ENCODE measurements around the gene ELOVL1. TPM values are rescaled to one million over a fixed set of nuclear protein-coding genes. Genes with fewer than 3 reads are reported as not detected.
"Not testable (repeated sequence)": the region's sequence is repeated elsewhere in the genome, so short reads cannot be mapped to it uniquely, and the experiment has no call there.

Gene ELOVL1
- total RNA-seq, 1 experiment from 2014 or later: 21.6 TPM

GRCh38 chr1:43402089-43402865 lies 34.5 kb upstream of the ELOVL1 start:
- Mint-ChIP-seq H3K9me3 (no peaks in the 10 kb centered on the region), H3K4me1 (no peaks in the 10 kb centered on the region), H3K27ac (peak overlapping the region in 1 of 3 experiments; percentile 5; a peak in 1 of 7 replicates), H3K27me3 (ENCODE audit: low read depth) (no peaks in the 10 kb centered on the region), H3K36me3 (ENCODE audit: insufficient read depth in 1 of 3, low read depth in 3 of 3) (peaks cover 4 to 33% (median 28%) of the 10 kb centered on the region in 3 experiments; a peak in 6 of 7 replicates), H3K4me3 (no peak overlapping the region)
- no peak overlapping the region for H2BK120ac ChIP-seq (ENCODE audit: low read depth, low read length, poor library complexity, severe bottlenecking)
- no CpG with 5 or more reads among the region's 6 CpGs for WGBS (ENCODE audit: extremely low coverage, insufficient read length, low lambda C conversion rate)
- no peak overlapping the region for H3K4ac ChIP-seq (ENCODE audit: low read depth, low read length)
- peak overlapping the region; percentile 11 for H3K9ac ChIP-seq (ENCODE audit: extremely low read depth, insufficient read length, low read length)
- DNase-seq: no peak
- no peak for TF ChIP-seq CTCF (conservative IDR thresholded peaks at IDR 0.05)
- no peak overlapping the region for H3K23ac ChIP-seq (ENCODE audit: insufficient read length, low read depth, low read length)
- no peak overlapping the region for H3K14ac ChIP-seq (ENCODE audit: insufficient read depth, low read length)
- no peaks in the 10 kb centered on the region for H3K27me3 ChIP-seq (ENCODE audit: insufficient read depth, low read length)
- no peak overlapping the region for H2BK5ac ChIP-seq (ENCODE audit: insufficient read length, low read length)
- no peaks in the 10 kb centered on the region for H3K79me1 ChIP-seq (ENCODE audit: insufficient read depth, low read depth, low read length, poor library complexity, severe bottlenecking)
- H3K18ac ChIP-seq (ENCODE audit: insufficient read length, low read depth, low read length): no peak overlapping the region
- no peak overlapping the region for H3K56ac ChIP-seq (ENCODE audit: insufficient read length, low read depth, low read length)
- no peak overlapping the region for H2BK12ac ChIP-seq (ENCODE audit: insufficient read length, low read depth, low read length)
- no peaks in the 10 kb centered on the region; the same call in 1 of the 2 replicates for H3K79me2 ChIP-seq (ENCODE audit: insufficient read depth, low read length)
- no peak overlapping the region for H3K27ac ChIP-seq (ENCODE audit: insufficient read length, low read depth, low read length)
- no peak overlapping the region for H2AK5ac ChIP-seq (ENCODE audit: insufficient read length, low read length)
- H2AFZ ChIP-seq (ENCODE audit: low read length): no peak overlapping the region
- H3K23me2 ChIP-seq (ENCODE audit: insufficient read length, low read depth, low read length, poor library complexity, severe bottlenecking): no peaks in the 10 kb centered on the region
- no peak overlapping the region for H3K4me2 ChIP-seq (ENCODE audit: insufficient read depth, insufficient read length, low read length)
- no peak overlapping the region for H2BK15ac ChIP-seq (ENCODE audit: low read depth, low read length)
- no peak overlapping the region for H4K5ac ChIP-seq (ENCODE audit: insufficient read length, low read depth, low read length)
- no peak overlapping the region for H4K8ac ChIP-seq (replicated peaks; ENCODE audit: insufficient read length, low read depth, low read length)
- no peaks in the 10 kb centered on the region for H3K4me1 ChIP-seq (ENCODE audit: insufficient read depth, low read length)
- H4K91ac ChIP-seq (ENCODE audit: insufficient read length, low read depth, low read length): no peak overlapping the region
- H4K20me1 ChIP-seq (ENCODE audit: control insufficient read depth, insufficient read depth, insufficient read length): no peaks in the 10 kb centered on the region
- H2BK20ac ChIP-seq (ENCODE audit: low read depth, low read length, poor library complexity, severe bottlenecking): no peak overlapping the region
- H3T11ph ChIP-seq (ENCODE audit: low read length): no peak overlapping the region
- H3K9me3 ChIP-seq (ENCODE audit: control insufficient read depth, low read depth, low read length): no peaks in the 10 kb centered on the region

- H3K27ac ChIP-seq (ENCODE audit: insufficient read length, low read depth, low read length); H3K4me1 ChIP-seq (ENCODE audit: insufficient read depth, low read length); H2BK12ac ChIP-seq (ENCODE audit: insufficient read length, low read depth, low read length); H3K4me1 Mint-ChIP-seq; H3K14ac ChIP-seq (ENCODE audit: insufficient read depth, low read length); H3K9me3 Mint-ChIP-seq; H4K5ac ChIP-seq (ENCODE audit: insufficient read length, low read depth, low read length); H4K20me1 ChIP-seq (ENCODE audit: control insufficient read depth, insufficient read depth, insufficient read length); H3K27me3 ChIP-seq (ENCODE audit: insufficient read depth, low read length); H2BK120ac ChIP-seq (ENCODE audit: low read depth, low read length, poor library complexity, severe bottlenecking); H2BK20ac ChIP-seq (ENCODE audit: low read depth, low read length, poor library complexity, severe bottlenecking); H3K56ac ChIP-seq (ENCODE audit: insufficient read length, low read depth, low read length); H3K23me2 ChIP-seq (ENCODE audit: insufficient read length, low read depth, low read length, poor library complexity, severe bottlenecking); H2BK15ac ChIP-seq (ENCODE audit: low read depth, low read length); H3K27me3 Mint-ChIP-seq (ENCODE audit: low read depth); H2AFZ ChIP-seq (ENCODE audit: low read length); H2BK5ac ChIP-seq (ENCODE audit: insufficient read length, low read length); H3K9ac ChIP-seq (ENCODE audit: extremely low read depth, insufficient read length, low read length); H3K18ac ChIP-seq (ENCODE audit: insufficient read length, low read depth, low read length); H2AK5ac ChIP-seq (ENCODE audit: insufficient read length, low read length); H3K79me1 ChIP-seq (ENCODE audit: insufficient read depth, low read depth, low read length, poor library complexity, severe bottlenecking); H3K23ac ChIP-seq (ENCODE audit: insufficient read length, low read depth, low read length); H3K4me3 Mint-ChIP-seq; H3T11ph ChIP-seq (ENCODE audit: low read length); H4K8ac ChIP-seq (replicated peaks; ENCODE audit: insufficient read length, low read depth, low read length); H3K27ac Mint-ChIP-seq; H3K79me2 ChIP-seq (ENCODE audit: insufficient read depth, low read length); DNase-seq; H4K91ac ChIP-seq (ENCODE audit: insufficient read length, low read depth, low read length); H3K9me3 ChIP-seq (ENCODE audit: control insufficient read depth, low read depth, low read length); H3K4me2 ChIP-seq (ENCODE audit: insufficient read depth, insufficient read length, low read length); H3K4ac ChIP-seq (ENCODE audit: low read depth, low read length): not testable (repeated sequence)
- WGBS (ENCODE audit: extremely low coverage, insufficient read length, low lambda C conversion rate): no CpG with 5 or more reads among the region's 9 CpGs
- peaks cover 2 to 26% (median 16%) of the 10 kb centered on the region in 3 experiments; a peak in 6 of 7 replicates for H3K36me3 Mint-ChIP-seq (ENCODE audit: insufficient read depth in 1 of 3, low read depth in 3 of 3)
These were observed 32.6 kb upstream of the ELOVL1 start for GRCh38 chr1:43400441-43400840.
